ENCODE data around the gene RXRA.

GRCh38 chr9:134396258-134396742, 70.0 kb downstream of the RXRA start:
- TF ChIP-seq POLR2A (IDR thresholded peaks at IDR 0.05; ENCODE audit: insufficient read depth in 1 of 2, low read depth in 2 of 2, low read length in 2 of 2) (no peak), RBFOX2 (IDR thresholded peaks at IDR 0.05; ENCODE audit: low read depth, low read length) (no peak), CTCF (CRISPR knock-in tag; IDR thresholded peaks at IDR 0.05) (no peak), EZH2 (conservative IDR thresholded peaks at IDR 0.05; ENCODE audit: low read depth, low read length) (no peak), FOXK1 (CRISPR knock-in tag; IDR thresholded peaks at IDR 0.05; ENCODE audit: borderline replicate concordance, low read depth) (no peak)
